HepG2 (cell line): ENCODE measurements around the gene GFOD1.

ENCODE experiments used
- EZH2 ChIP-seq: conservative IDR thresholded peaks from 2 replicates; pipeline ENCODE4 v1.6.1; 2012; ENCODE audit warnings: mild to moderate bottlenecking, low read depth, low read length, moderate library complexity
- GTF3A ChIP-seq: sonication (generic); formaldehyde crosslinking; conservative IDR thresholded peaks from 2 replicates; pipeline ENCODE4 v1.4.0; 2020; ENCODE audit warnings: mild to moderate bottlenecking, missing genetic modification reagents
- SRF ChIP-seq: IDR thresholded peaks from 2 replicates; pipeline ENCODE4 v1.6.1; 2011; ENCODE audit warnings: mild to moderate bottlenecking, low read depth, low read length, moderate library complexity

GRCh38 chr6:13463328-13463717 lies 24.1 kb downstream of the GFOD1 start:
- TF ChIP-seq EZH2 (no peak), SRF (no peak), GTF3A (CRISPR knock-in tag) (no peak)
